ENCODE measurements around the gene TSKS.

TSKS gene

DNA sequence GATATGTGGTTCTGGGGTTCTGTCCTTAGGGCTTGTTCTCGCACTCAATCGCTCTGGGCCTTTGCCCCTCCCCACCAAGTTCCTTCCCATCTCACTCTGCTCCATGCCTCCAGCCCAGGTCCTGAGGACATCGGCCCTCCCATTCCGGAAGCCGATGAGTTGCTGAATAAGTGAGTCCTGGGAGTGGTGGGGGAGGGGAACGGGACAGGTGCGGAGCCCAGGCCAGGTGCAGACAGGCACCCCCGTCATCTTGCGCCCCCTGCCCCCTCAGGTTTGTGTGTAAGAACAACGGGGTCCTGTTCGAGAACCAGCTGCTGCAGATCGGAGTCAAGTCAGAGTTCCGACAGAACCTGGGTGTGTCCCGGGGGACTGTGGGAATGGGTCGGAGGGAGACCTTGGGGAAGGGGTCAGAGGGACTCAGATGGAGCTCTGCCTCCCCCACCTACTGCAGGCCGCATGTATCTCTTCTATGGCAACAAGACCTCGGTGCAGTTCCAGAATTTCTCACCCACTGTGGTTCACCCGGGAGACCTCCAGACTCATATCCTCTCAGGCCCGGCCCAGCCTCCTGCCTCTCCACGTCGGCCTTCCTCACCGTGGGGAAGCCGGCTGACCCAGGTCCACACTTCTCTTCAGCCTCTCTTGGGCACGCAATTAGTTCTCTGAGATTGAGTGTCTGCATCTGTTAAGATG lies 39.9 kb upstream of the TSKS start:
- H3K27ac ChIP-seq: peak overlapping the region; percentile 84
- TF ChIP-seq, protein P1, sequence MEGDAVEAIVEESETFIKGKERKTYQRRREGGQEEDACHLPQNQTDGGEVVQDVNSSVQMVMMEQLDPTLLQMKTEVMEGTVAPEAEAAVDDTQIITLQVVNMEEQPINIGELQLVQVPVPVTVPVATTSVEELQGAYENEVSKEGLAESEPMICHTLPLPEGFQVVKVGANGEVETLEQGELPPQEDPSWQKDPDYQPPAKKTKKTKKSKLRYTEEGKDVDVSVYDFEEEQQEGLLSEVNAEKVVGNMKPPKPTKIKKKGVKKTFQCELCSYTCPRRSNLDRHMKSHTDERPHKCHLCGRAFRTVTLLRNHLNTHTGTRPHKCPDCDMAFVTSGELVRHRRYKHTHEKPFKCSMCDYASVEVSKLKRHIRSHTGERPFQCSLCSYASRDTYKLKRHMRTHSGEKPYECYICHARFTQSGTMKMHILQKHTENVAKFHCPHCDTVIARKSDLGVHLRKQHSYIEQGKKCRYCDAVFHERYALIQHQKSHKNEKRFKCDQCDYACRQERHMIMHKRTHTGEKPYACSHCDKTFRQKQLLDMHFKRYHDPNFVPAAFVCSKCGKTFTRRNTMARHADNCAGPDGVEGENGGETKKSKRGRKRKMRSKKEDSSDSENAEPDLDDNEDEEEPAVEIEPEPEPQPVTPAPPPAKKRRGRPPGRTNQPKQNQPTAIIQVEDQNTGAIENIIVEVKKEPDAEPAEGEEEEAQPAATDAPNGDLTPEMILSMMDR (conservative IDR thresholded peaks at IDR 0.05; ENCODE audit: low read depth): no peak
- ChIA-PET POLR2A (ENCODE audit: low non-redundant PET) (no interaction called here), CTCF (no interaction called here)
- no peak for DNase-seq (ENCODE audit: low spot score)

DNA sequence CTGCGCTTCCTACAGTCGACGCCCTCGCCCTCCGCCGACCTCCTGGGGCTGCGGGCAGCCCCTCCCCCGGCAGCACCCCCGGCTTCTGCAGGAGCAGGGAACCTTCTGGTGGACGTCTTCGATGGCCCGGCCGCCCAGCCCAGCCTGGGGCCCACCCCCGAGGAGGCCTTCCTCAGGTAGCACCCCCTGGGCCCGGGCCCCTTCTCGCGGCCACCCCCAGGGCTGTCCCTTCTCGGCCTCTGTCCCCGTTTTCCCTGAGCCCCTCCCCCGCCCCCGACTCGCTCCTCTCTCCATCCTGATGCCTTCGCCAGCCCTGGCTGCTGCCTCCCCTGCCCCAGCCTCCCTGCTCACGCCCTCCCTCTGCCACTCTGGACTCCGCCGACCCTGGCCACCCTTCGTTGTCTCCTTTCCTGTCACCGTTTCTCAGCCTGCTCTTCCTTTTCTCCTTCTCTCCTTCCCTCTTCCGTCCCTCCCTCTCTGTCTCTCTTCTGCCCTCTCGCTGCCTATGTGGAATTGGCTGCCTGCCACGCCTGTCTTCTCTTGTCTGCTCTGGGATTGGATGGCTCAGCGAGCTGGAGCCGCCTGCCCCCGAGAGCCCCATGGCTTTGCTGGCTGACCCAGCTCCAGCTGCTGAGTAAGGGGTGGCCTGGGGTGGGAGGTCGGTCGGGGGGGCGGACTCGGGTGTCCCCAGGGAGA lies 39.0 kb upstream of the TSKS start:
- peak overlapping the region; percentile 84 for H3K27ac ChIP-seq
- ChIA-PET CTCF (interaction anchor here (0.9 kb wide), 1 partner anchor 51 kb away, joined by 3 read pairs; no protein-coding TSS in a partner anchor), POLR2A (ENCODE audit: low non-redundant PET) (interaction anchor here (0.6 kb wide), 1 partner anchor 18 kb away, joined by 3 read pairs; no protein-coding TSS in a partner anchor)
- no peak for DNase-seq (ENCODE audit: low spot score)
- TF ChIP-seq, protein P1 (conservative IDR thresholded peaks at IDR 0.05; ENCODE audit: low read depth): no peak

DNA sequence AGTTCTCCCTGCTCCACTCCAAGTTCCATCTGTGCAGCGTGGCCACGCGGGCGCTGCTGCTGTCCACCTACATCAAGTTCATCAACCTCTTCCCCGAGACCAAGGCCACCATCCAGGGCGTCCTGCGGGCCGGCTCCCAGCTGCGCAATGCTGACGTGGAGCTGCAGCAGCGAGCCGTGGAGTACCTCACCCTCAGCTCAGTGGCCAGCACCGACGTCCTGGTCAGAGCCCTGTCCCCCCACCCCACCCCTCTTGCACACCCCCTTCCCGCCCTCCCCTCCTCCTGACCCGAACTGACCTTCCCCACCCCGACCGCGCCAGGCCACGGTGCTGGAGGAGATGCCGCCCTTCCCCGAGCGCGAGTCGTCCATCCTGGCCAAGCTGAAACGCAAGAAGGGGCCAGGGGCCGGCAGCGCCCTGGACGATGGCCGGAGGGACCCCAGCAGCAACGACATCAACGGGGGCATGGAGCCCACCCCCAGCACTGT lies 38.3 kb upstream of the TSKS start:
- POLR2A ChIA-PET (ENCODE audit: low non-redundant PET): no interaction called here
- CTCF ChIA-PET: interaction anchor here (0.6 to 0.9 kb wide), 2 partner anchors 25 to 51 kb away, joined by 3 read pairs; no protein-coding TSS in a partner anchor
- DNase-seq (ENCODE audit: low spot score): no peak
- TF ChIP-seq, protein P1 (conservative IDR thresholded peaks at IDR 0.05; ENCODE audit: low read depth): no peak
- no peak overlapping the region for H3K27ac ChIP-seq

DNA sequence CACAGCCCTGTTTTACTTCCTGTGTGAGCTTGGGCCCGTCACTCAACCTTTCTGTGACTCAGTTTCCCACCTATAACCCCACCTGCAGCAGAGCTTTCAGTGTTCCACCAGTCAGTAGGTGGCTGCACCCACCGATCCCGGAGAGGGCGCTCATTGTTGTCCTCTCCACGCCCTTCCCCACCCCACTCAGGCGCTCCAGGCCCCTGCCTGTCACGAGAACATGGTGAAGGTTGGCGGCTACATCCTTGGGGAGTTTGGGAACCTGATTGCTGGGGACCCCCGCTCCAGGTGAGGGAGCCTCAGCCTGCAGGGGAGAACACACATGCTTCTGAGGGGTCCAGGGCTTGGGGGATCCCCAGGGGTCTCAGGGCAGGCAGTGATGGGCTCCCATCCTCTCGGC lies 37.7 kb upstream of the TSKS start:
- ChIA-PET CTCF (interaction anchor here (0.6 to 0.9 kb wide), 2 partner anchors 25 to 50 kb away, joined by 3 read pairs; no protein-coding TSS in a partner anchor), POLR2A (ENCODE audit: low non-redundant PET) (no interaction called here)
- DNase-seq (ENCODE audit: low spot score): no peak
- TF ChIP-seq, protein P1 (conservative IDR thresholded peaks at IDR 0.05; ENCODE audit: low read depth): no peak
- H3K27ac ChIP-seq: peak overlapping the region; percentile 1; the same call in 1 of the 2 replicates

DNA sequence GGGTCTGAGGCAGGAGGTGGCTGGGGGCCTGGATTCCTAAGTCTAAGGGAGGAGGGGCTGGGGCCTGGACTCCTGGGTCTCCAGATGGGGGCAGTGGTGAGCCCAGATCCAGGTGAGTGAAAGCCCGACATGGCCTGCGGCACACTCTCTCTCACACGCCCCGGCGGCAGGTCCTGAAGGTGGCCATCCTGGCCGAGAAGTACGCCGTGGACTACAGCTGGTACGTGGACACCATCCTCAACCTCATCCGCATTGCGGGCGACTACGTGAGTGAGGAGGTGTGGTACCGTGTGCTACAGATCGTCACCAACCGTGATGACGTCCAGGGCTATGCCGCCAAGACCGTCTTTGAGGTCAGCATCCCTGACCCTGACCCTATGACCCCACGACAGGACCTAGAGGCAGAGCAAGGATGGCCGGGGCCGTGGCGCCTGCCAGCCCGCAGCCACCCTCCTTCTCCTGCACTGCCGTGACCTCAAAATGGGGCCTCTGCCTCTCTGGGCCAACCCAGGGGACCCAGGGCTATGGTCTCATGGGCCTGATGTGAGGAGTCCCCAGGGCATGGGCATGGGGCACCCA lies 36.8 kb upstream of the TSKS start:
- CTCF ChIA-PET: no interaction called here
- no peak overlapping the region for H3K27ac ChIP-seq
- POLR2A ChIA-PET (ENCODE audit: low non-redundant PET): no interaction called here
- DNase-seq (ENCODE audit: low spot score): no peak
- TF ChIP-seq, protein P1 (conservative IDR thresholded peaks at IDR 0.05; ENCODE audit: low read depth): no peak

DNA sequence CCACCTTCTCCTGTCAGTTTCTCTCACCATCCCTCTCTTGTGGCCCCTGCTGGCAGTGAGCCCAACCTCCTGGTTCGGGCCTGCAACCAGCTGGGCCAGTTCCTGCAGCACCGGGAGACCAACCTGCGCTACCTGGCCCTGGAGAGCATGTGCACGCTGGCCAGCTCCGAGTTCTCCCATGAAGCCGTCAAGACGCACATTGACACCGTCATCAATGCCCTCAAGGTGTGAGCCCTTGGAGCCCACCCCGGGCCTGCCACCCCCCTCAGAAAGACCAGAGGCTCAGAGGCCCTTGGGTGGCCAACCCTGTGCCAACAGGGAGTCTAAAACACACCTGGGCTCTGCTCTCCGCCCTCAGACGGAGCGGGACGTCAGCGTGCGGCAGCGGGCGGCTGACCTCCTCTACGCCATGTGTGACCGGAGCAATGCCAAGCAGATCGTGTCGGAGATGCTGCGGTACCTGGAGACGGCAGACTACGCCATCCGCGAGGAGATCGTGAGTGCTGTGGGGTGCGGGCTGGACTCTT lies 36.2 kb upstream of the TSKS start:
- TF ChIP-seq, protein P1 (conservative IDR thresholded peaks at IDR 0.05; ENCODE audit: low read depth): no peak
- no peak for DNase-seq (ENCODE audit: low spot score)
- ChIA-PET CTCF (no interaction called here), POLR2A (ENCODE audit: low non-redundant PET) (no interaction called here)
- no peak overlapping the region for H3K27ac ChIP-seq
